RWPE1 (cell line): ENCODE data around the gene KLRD1.
"Not testable (repeated sequence)": the region's sequence is repeated elsewhere in the genome, so short reads cannot be mapped to it uniquely, and the experiment has no call there.

Experiments
- CTCF ChIA-PET: fragments of 350-600 bp; sonication (Branson Sonifier 250); formaldehyde crosslinking; extraction: SDS; loops from one replicate; lab custom pipeline; 2021; lab: Yijun Ruan, JAX
- POLR2A ChIA-PET: fragments of 400-600 bp; formaldehyde crosslinking; extraction: SDS; loops from one replicate; lab custom pipeline; 2020; ENCODE audit warnings: antibody characterized with exemption; ENCODE audit not compliant: low non-redundant PET; lab: Yijun Ruan, JAX
- DNase-seq: peaks from one replicate; pipeline ENCODE4 v3.0.0; 2012; ENCODE audit warnings: low spot score
- H3K27ac ChIP-seq: fragments of 450-650 bp; 2 replicates; pipeline ENCODE4 v1.5.1; 2017
- CTCF ChIP-seq: fragments of 450-650 bp; conservative IDR thresholded peaks from 2 replicates; pipeline ENCODE4 v1.5.1; 2017; ENCODE audit warnings: low read depth, mild to moderate bottlenecking

KLRD1 gene

GRCh38 chr12:10366875-10367274, 59.2 kb downstream of the KLRD1 start:
- no peak overlapping the region for H3K27ac ChIP-seq
- POLR2A ChIA-PET, result no interaction called here
- TF ChIP-seq CTCF, result no peak; the same call in 1 of the 2 replicates
- no peak for DNase-seq
- CTCF ChIA-PET, result interaction anchor here (0.6 to 1.2 kb wide), 6 partner anchors 25 to 547 kb away, joined by 3 to 5 read pairs (median 4); partner anchors contain the start of gene GABARAPL1

- DNase-seq, POLR2A ChIA-PET, H3K27ac ChIP-seq, CTCF ChIA-PET: not testable (repeated sequence)
Observed at GRCh38 chr12:10367714-10368113, 60.0 kb downstream of the KLRD1 start.

GRCh38 chr12:10368206-10369171, 60.8 kb downstream of the KLRD1 start:
- DNase-seq, result no peak
- ChIA-PET CTCF (interaction anchor here (0.7 kb wide), 1 partner anchor 145 kb away, joined by 3 read pairs; no protein-coding TSS in a partner anchor), POLR2A (no interaction called here)
- no peak overlapping the region for H3K27ac ChIP-seq
- TF ChIP-seq CTCF, result no peak

GRCh38 chr12:10369557-10370415, 62.1 kb downstream of the KLRD1 start:
- no peak overlapping the region for H3K27ac ChIP-seq
- no peak for TF ChIP-seq CTCF
- ChIA-PET CTCF (no interaction called here), POLR2A (no interaction called here)
- no peak for DNase-seq

- CTCF ChIA-PET, DNase-seq, POLR2A ChIA-PET: not testable (repeated sequence)
- H3K27ac ChIP-seq, result peak overlapping the region; percentile 46; the same call in 1 of the 2 replicates
Observed at GRCh38 chr12:10371893-10372535, 64.3 kb downstream of the KLRD1 start.

- TF ChIP-seq CTCF, result no peak
- H3K27ac ChIP-seq, result peak overlapping the region; percentile 46; the same call in 1 of the 2 replicates
- ChIA-PET CTCF (no interaction called here), POLR2A (no interaction called here)
- no peak for DNase-seq
Observed at GRCh38 chr12:10372559-10372958, 64.9 kb downstream of the KLRD1 start.

- ChIA-PET CTCF (no interaction called here), POLR2A (no interaction called here)
- DNase-seq, result no peak
- peak overlapping the region; percentile 20 for H3K27ac ChIP-seq
- no peak for TF ChIP-seq CTCF
Observed at GRCh38 chr12:10374624-10375018, 67.0 kb downstream of the KLRD1 start.

GRCh38 chr12:10378737-10379136, 71.1 kb downstream of the KLRD1 start:
- POLR2A ChIA-PET, CTCF ChIA-PET, DNase-seq, H3K27ac ChIP-seq: not testable (repeated sequence)
